ENCODE data around the gene LRFN3.

DNA sequence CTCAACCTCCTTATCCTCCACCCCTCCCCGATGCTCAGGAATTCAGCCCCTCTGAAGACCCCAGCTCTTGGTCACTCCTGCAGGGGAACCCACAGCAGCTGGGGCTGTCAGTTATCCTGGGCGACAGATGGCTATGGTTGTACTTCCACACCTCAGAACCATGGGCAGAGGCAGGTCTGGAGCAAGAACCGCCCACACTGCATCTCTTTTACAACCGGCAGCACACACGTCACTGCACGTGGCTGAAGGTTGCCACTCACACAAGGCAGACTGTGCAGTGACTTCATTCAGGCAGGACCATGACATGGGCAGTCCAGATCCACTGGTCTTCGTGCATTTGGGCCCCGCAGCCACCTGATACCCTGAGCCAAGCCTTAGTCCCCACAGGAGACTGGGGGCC, 37.3 kb downstream of the LRFN3 start:
- TF ChIP-seq, protein P1, sequence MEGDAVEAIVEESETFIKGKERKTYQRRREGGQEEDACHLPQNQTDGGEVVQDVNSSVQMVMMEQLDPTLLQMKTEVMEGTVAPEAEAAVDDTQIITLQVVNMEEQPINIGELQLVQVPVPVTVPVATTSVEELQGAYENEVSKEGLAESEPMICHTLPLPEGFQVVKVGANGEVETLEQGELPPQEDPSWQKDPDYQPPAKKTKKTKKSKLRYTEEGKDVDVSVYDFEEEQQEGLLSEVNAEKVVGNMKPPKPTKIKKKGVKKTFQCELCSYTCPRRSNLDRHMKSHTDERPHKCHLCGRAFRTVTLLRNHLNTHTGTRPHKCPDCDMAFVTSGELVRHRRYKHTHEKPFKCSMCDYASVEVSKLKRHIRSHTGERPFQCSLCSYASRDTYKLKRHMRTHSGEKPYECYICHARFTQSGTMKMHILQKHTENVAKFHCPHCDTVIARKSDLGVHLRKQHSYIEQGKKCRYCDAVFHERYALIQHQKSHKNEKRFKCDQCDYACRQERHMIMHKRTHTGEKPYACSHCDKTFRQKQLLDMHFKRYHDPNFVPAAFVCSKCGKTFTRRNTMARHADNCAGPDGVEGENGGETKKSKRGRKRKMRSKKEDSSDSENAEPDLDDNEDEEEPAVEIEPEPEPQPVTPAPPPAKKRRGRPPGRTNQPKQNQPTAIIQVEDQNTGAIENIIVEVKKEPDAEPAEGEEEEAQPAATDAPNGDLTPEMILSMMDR (IDR thresholded peaks at IDR 0.05; ENCODE audit: low read depth, low read length, poor library complexity, severe bottlenecking), result no peak
- TF ChIP-seq EZH2phosphoT487 (IDR thresholded peaks at IDR 0.05; ENCODE audit: borderline replicate concordance, low read length), result no peak

Measured in DOHH2 (cell line).